GM12891 (cell line): ENCODE data around the gene MYCN.

Experiments
- PAX5 ChIP-seq: IDR thresholded peaks from 2 replicates; pipeline ENCODE4 v1.6.1; 2011; ENCODE audit warnings: low read length, moderate library complexity, mild to moderate bottlenecking; ENCODE audit not compliant: insufficient read depth, severe bottlenecking
- POLR2A ChIP-seq: IDR thresholded peaks from 2 replicates; pipeline ENCODE4 v1.6.1; 2011; ENCODE audit warnings: low read depth, low read length, control low read depth
- POLR2AphosphoS5 ChIP-seq: IDR thresholded peaks from 2 replicates; pipeline ENCODE4 v1.6.1; 2011; ENCODE audit warnings: low read depth, low read length, control low read depth
- SPI1 ChIP-seq: IDR thresholded peaks from 2 replicates; pipeline ENCODE4 v1.6.1; 2011; ENCODE audit warnings: low read depth, low read length, control low read depth
- TAF1 ChIP-seq: IDR thresholded peaks from 2 replicates; pipeline ENCODE4 v1.6.1; 2011; ENCODE audit warnings: low read depth, low read length, control low read depth

- TF ChIP-seq POLR2A (no peak), POLR2AphosphoS5 (no peak), TAF1 (no peak), SPI1 (no peak), PAX5 (no peak)
These were observed 49.2 kb downstream of the MYCN start for GRCh38 chr2:15989559-15989958.
